HG03432 (cell line): ENCODE data around the gene AFG1L.
"Not testable (repeated sequence)": the region's sequence is repeated elsewhere in the genome, so short reads cannot be mapped to it uniquely, and the experiment has no call there.

Experiments used
- ATAC-seq: cut with Tn5 transposase; IDR thresholded peaks from one replicate; pipeline ENCODE4 v1.9.1; 2021; ENCODE audit warnings: mild to moderate bottlenecking, moderate library complexity; ENCODE audit not compliant: unreplicated experiment

AFG1L gene

DNA sequence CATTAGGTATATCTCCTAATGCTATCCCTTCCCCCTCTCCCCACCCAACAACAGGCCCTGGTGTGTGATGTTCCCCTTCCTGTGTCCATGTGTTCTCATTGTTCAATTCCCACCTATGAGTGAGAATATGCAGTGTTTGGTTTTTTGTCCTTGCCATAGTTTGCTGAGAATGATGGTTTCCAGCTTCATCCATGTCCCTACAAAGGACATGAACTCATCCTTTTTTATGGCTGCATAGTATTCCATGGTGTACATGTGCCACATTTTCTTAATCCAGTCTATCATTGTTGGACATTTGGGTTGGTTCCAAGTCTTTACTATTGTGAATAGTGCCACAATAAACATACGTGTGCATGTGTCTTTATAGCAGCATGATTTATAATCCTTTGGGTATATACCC is 154.9 kb downstream of the AFG1L start:
- ATAC-seq: not testable (repeated sequence)

DNA sequence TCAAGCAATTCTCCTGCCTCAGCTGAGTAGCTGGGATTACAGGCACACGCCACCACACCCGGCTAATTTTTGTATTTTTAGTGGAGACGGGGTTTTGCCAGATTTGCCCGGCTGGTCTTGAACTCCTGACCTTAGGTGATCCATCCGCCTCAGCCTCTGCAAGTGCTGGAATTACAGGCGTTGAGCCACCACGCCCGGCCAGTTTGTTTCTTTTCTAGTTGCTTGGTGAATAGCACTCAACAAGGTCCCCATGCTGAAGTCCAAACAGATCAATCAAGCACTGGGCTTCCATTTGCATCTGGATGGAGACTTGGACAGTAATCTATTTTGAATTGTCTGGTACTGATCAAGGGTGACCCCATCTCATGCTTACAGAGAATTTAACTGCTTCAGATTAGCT is 157.0 kb downstream of the AFG1L start:
- no peak for ATAC-seq

DNA sequence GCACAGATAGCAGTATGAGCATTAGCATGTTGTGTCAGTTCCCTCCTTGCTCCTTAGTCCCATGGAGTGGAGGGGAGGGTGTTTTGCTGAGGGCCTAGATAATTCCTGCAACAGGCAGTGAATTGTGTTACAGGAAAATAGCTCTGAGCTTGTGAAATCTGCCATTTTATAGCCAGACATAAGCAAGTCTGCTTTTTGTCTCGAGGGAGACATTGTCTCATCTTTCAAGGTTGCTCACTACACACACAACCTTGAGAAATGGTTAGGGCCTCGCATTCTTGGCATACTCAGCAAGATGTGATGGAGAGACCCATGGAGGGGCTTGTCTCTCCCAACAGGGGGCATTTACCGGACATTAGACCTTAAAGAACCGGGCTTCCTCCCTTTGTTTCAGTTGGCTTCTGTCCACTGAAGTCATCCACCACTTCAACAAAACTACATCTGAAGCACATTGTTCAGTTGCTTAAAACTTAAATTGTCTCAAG is 157.9 kb downstream of the AFG1L start:
- ATAC-seq: no peak

DNA sequence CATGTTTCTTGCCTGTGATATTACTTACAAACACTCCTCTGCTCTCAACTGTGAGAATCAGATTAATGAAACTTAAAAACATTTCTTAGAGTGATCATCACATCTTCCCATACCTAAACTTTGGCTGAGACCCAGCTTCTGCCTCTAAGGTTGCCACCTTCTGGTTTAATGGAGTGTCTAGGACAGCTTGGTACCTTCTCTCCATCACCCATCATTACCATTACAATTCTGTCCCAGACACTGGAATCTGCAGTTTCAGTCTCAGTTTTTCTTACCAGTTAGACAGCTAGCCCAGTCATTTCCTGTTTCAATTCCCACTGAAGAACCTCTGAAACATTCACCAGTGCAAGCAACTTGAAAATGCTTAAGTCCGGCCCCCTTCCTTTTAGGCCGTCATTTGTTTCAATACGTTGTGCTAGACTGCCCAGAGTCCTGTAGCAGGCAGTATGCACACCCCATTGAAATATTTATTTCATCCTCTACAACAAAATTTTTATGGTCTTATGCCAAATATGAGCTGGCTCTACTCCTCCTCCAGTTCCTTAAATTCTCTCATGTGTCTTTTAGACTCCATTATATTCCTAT is 158.8 kb downstream of the AFG1L start:
- no peak for ATAC-seq

DNA sequence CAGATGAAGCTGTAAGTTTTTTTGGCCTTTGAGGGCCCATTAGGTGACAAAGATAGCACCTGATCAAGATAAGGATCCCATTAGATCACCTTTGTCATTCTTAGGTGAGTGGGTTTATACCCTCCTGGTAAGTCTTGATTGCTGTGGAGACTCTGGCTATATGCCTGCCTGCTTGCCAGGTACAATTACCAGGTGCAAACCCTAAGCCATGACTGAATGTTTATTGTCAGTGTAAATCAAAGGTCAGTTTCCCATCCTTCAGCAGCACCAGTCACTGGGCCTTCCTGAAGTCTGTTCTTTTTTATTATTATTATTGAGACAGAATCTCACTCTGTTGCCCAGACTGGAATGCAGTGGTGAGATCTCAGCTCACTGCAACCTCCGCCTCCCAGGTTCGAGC is 159.5 kb downstream of the AFG1L start:
- no peak for ATAC-seq

DNA sequence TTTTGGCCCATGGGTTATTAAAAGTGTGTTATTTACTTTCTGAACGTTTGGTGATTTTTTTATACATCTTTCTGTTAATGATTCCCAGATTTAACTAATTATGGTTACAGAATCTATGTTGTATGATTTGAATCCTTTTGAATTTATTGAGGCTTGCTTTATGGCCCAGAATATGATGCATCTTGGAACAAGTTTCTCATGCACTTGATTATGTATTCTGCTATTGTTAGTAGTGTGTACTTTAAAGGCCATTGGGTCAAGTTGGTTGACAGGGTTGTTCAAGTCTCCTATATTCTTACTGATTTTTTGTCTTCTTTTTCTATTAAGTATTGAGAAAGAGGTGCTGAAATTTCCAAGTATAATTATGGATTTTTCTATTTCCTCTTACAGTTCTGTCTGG is 160.8 kb downstream of the AFG1L start:
- ATAC-seq: no peak

DNA sequence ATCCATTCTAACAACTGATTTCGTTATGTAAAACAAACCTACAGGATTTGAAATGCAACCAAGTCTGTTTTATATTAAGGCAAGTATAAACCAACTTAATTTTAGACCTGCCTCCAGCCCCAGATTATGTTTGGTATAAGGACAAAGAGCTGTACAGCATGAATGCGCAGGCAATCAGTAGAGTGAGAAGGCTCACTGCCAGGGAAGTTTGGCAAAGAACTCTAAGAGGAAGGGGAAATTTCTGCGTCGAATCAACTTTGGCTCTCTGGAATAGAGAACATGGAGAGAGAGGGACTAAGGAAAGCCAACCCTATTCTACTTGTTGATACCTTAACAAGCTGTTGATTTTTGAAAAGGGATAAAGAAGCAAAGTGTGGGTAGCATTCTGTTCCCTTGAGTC is 168.9 kb downstream of the AFG1L start:
- no peak for ATAC-seq

DNA sequence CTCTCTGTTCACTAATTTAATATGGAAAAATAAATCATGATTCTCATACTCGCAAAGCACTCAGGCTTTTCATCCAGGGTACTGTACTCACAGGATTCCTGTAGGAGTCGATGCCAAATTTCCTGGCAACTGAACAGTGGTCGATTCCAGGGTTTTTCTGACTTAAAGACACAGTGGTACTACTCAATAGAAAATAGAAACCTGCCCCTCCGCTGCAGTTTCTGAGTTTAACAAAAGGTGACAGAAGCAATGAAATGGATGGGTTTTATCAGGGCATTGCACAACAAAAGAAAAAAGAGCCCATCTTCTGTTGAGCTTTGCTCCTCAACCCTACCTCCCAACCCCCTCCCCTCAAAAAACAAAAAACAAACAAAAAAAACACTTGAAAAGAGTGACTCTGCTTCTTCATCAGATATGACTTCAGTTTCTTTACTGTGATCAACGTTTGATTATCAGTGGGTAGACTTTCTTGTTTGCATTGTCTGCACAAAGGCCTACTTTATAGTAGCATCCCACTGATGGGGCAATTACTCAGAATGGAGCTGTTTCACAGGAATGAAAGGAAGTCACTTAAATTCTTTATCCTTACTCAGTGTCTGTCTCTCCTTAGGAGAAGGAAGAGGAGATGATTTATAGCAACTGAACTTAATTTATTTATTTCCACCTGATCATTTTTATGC is 169.7 kb downstream of the AFG1L start:
- ATAC-seq: no peak

DNA sequence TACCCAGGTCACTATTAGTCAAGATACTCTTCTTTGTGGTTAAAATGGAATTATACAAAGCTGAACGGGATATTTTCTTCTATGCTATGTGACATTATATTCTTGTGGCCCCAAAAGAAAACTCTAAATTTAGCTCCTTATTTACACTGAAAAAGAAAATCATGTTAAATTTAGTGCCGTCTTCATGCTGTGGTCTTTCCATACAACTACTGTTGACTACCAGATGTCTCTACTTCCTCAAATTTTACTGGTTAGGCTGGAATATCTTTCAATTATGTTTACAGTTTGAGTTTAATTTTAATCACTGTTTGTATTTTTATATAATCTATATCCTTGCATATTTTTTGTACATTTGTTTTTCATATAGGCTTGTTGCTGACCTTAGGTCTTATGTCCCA is 170.2 kb downstream of the AFG1L start:
- no peak for ATAC-seq

DNA sequence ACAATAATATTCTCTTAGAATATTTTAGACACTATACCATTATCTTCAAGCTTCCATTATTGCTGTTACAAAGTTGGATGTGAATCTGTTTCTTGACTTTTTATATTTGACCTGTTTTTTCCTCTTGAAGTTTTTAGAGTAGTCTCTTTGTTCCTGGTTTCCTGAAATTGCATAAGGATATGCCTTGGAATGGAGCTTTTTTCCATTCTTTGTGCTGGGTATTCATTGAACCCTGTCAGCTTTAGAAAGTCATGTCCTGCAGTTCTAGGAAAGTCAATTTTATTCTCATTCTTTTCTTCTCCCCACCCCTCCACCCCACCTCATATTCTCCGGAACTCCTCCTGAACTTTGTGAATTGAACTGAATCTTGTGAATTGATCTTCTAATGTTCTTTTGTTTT is 173.5 kb downstream of the AFG1L start:
- no peak for ATAC-seq

DNA sequence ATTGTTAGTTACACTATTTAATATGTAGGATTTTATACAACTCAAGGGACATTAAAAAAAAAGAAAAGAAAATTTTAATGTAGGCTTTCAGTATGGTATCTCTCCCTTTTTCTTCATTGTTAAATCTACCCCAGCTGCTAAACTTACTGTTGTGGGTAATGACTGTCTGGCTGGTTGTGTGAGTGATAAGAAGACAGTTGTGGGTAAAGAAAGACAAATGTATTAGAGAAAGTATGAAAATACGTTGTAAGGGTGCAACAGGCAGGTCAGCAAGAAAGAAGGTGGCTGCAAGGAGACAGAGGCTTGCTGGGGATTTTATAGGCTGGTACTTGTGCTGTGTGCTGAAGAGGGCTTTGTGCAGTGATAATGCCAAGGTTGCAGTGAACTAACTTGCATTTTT is 174.5 kb downstream of the AFG1L start:
- no peak for ATAC-seq

DNA sequence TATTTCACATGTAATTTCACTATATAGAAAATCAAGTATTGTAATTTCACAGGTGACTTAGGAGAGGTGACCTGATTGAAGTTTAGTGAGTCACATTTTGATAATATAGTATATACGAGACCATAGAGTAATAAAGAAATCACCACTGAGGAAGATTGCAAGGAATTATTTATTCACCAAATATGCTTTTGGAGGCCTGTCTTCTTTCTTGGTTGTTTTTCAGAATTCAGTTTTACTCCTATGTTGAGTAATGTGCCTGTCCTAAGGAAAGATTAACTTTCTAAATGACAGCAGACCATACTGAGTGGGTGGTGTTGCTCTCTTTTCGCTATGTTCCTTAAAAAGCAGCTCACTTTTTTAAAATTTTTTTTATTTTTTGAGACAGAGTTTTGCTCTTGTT is 178.3 kb downstream of the AFG1L start:
- ATAC-seq: no peak

DNA sequence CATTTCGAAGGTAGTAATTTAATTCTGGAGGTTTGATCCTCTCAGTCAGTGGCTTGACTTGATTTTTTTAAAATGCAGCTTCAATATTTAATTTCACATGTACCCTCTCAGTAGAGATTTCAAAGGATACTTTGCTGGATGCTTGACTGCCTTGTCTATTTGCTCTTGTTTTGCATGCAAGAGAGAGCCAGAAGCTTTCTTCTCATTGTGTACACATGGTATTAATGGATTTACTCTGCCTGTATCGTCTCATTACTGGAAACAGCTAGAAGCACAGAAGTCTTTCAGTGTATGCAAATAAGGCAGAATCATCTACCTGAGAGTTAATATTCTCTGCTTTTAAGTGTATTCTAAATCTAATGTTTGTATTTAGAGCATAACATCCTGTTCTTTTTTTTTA is 181.5 kb downstream of the AFG1L start:
- no peak for ATAC-seq

DNA sequence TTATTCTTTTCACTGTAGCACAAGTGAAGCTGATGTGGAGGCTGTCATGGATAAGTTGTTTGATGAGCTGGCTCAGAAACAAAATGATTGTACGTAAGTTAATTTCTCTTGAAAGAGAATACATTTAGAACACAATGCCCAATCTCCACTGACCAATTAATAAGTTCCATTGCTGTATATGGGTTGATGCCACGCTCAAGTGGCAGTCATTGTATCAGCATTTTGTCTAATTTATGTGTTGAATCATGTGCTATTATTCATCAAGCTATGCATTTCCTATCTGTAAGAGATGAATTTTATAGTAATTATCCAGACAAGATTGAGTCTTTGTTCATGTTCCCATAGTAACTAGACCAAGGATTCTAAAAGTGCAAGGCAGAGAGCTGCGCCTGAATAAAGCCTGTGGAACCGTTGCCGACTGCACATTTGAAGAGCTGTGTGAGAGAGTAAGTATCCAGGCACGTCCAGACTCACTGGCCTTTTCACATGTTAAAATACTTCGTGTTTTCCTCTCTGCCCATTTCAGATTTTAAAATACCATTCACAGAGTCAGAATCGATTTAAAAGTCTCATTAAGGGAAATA is 182.1 kb downstream of the AFG1L start:
- no peak for ATAC-seq

DNA sequence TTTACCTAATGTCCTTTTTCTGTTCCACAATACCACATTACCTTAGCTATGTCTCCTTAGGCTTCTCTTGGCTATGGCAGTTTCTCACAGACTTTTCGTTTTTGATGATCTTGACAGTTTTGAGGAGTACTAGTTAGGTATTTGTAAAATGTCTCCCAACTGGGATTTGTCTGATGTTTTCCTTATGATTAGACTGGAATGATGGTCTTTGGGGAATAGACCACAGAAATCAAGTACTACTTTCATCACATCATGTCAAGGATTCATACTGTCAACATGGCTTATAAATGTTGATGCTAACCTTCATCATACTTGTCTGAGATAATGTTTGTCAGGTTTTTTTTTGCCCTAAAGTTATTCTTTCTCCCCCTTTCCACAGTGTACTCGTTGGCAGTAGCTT is 187.7 kb downstream of the AFG1L start:
- no peak for ATAC-seq

DNA sequence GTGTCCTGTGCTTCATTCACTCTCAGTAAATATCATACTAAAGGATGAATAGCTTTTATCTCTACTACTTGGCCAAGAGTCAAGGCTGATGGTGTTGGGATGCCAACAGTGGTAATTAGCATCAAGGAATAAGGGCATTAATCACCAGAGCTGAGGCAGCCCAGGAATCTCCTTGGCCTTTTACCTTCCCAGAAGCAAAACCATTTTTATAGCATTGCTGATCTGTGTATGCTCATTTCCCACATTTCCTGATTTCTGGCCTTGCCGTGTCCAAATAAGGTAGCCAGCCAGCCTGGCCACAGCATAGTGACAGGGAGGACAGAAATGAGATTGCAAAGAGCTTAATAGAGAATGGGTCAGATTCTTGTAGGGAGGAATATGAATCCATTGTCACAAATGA is 189.2 kb downstream of the AFG1L start:
- no peak for ATAC-seq

DNA sequence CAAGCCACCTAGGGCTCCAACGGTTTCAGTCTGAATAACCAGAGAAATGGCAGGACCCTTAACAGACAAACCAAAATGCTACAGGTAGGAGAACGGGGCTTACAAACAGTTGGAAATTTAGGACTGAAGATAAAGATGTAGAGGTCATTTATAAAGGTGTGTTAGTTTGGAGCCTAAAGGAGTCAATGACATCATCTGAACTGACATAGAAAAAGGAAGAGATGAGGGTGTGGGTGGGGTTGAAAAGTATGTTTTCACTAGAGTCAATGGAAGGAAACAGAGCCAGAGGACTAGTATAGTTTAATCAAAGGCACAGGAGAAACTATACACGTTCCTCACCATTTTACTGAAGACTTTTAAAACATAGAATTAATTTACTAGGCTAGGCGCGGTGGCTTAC is 194.8 kb downstream of the AFG1L start:
- no peak for ATAC-seq

DNA sequence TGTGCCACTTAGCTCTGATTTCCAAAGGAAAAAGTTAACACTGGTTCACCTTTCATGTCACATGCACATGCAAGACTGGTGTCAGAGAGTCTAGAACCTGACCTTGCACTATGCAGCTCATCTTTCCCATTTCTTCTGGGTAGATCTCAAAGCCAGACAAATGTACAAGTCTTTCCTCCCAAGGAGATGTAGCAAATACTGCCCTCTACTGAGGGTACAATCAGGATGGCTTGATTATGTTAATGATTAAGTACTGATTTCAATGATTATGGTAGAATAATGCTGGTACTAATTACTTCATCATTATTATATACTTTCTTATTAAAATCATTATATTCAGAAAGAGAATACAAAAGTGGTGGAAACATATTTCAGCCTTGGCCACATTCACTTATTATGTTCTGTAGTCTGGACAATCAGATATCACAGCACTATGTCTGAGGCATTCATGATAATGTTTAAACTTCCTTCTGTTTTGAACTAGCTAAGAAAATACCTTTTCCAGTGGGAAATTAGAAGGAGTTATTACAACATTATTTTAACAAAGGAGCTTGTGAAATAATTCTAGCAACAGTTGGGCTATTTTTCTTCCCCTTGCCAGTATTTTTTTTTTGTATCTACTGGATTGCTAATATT is 197.4 kb downstream of the AFG1L start:
- no peak for ATAC-seq

DNA sequence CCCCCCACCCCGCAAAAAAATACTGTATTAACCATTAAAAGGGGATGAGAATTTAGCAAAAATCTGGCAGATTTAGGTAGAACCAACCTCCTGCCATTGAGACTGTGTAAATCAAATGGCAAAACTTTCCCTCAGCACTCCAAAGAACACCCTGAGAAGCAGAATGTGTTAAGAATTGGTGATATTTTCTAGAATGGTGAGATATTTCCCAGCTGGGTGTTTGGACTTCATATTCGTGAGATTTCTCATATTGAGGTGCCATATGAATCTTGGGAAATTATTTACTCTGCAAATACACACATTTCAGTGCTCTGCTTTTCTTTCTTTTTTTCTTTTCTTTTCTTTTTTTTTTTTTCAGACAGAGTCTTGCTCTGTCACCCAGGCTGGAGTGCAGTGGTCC is 199.6 kb downstream of the AFG1L start:
- ATAC-seq: no peak

DNA sequence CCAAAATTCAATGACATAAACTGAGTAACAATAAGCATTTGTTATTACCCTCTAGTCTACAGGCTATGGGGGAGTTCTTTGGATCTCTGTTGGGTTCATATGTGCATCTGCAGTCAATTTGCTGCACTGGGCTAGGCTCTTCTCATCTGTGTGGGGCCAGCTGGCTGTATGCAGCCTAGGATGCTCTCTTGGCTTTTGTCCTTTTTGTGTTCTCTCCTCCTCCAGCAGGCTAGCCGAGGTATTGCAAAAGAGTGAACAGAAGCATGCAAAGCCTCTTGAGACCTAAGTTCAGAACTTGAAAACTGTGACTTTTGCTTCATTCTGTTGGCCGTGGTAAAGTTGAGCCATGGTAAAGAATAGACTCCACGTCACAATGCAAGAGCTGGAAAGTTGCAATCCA is 203.0 kb downstream of the AFG1L start:
- no peak for ATAC-seq

DNA sequence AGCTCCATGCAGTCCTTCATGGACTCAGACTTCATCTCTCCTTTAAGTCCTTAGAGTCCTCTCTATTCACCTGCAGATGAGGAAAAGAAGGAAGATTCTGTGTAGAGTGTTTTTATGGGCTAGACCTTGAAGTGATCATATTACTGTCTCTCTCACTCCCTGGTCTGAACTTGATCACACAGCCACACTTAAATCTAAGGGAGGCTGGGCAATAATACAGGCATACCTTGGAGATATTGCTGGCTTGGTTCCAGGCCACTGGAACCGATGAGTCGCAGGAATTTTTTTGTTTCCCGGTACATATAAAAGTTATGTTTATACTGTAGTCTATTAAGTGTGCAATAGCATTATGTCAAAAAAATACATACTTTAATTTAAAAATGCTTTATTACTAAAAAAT is 206.7 kb downstream of the AFG1L start:
- no peak for ATAC-seq

DNA sequence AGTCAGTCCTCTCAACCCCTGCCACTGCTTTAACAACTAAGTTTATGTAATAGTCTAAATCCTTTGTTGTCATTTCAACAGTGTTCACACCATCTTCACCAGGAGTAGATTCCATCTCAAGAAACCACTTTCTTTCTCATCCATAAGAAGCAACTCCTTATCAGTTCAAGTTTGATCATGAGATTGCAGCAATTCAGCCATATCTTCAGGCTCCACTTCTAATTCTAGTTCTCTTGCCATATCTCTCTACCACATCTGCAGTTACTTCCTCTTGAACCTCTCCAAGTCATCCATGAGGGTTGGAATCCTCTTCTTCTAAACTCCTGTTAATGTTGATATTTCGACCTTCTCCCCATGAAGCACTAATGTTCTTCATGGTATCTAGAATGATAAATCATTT is 208.0 kb downstream of the AFG1L start:
- no peak for ATAC-seq
